ENCODE results near the gene WASF1.
"Not testable (repeated sequence)": the region's sequence is repeated elsewhere in the genome, so short reads cannot be mapped to it uniquely, and the experiment has no call there.

Gene WASF1

GRCh38 chr6:110130362-110130761 lies 49.1 kb downstream of the WASF1 start:
- Mint-ChIP-seq H3K9me3 (peaks cover 0 to 8% of the 10 kb centered on the region in 2 donors), H3K4me1 (peaks cover under 1 to 2% of the 10 kb centered on the region in 2 donors), H3K36me3 (peaks cover 0 to under 1% of the 10 kb centered on the region in 2 donors), H3K27ac (no peak overlapping the region), H3K27me3 (no peaks in the 10 kb centered on the region), H3K4me3 (no peak overlapping the region)
- ATAC-seq (replicated peaks) = no peak
- no peak for DNase-seq

GRCh38 chr6:110128418-110128817 lies 51.1 kb downstream of the WASF1 start:
- H3K27me3 Mint-ChIP-seq = no peaks in the 10 kb centered on the region
- DNase-seq = no peak
- H3K4me3 Mint-ChIP-seq = no peak overlapping the region
- peaks cover 4 to 5% of the 10 kb centered on the region in 2 donors for H3K4me1 Mint-ChIP-seq
- no peak for ATAC-seq (replicated peaks)
- no peak overlapping the region for H3K27ac Mint-ChIP-seq
- peaks cover 0 to 8% of the 10 kb centered on the region in 2 donors for H3K9me3 Mint-ChIP-seq
- H3K36me3 Mint-ChIP-seq = peaks cover 0 to 2% of the 10 kb centered on the region in 2 donors

GRCh38 chr6:110125361-110125760 lies 54.1 kb downstream of the WASF1 start:
- no peaks in the 10 kb centered on the region for H3K27me3 Mint-ChIP-seq
- no peak overlapping the region for H3K4me3 Mint-ChIP-seq
- no peak overlapping the region for H3K27ac Mint-ChIP-seq
- peaks cover 4 to 7% of the 10 kb centered on the region in 2 donors for H3K4me1 Mint-ChIP-seq
- DNase-seq (no peak), ATAC-seq (replicated peaks) (no peak)
- H3K36me3 Mint-ChIP-seq = peaks cover 12 to 13% of the 10 kb centered on the region in 2 donors
- H3K9me3 Mint-ChIP-seq = peaks cover 0 to 4% of the 10 kb centered on the region in 2 donors

GRCh38 chr6:110121655-110122054 lies 57.8 kb downstream of the WASF1 start:
- H3K36me3 Mint-ChIP-seq = peaks cover 26% of the 10 kb centered on the region in 2 donors
- H3K4me3 Mint-ChIP-seq; ATAC-seq (replicated peaks); H3K9me3 Mint-ChIP-seq; H3K27ac Mint-ChIP-seq; DNase-seq; H3K27me3 Mint-ChIP-seq: not testable (repeated sequence)
- peaks cover 18 to 21% of the 10 kb centered on the region in 2 donors for H3K4me1 Mint-ChIP-seq

GRCh38 chr6:110116258-110116657 lies 63.2 kb downstream of the WASF1 start:
- Mint-ChIP-seq H3K9me3 (peaks cover 10% of the 10 kb centered on the region in 2 donors), H3K27ac (no peak overlapping the region), H3K4me1 (peaks cover 14 to 21% of the 10 kb centered on the region in 2 donors), H3K4me3 (no peak overlapping the region), H3K36me3 (peaks cover 29 to 36% of the 10 kb centered on the region in 2 donors), H3K27me3 (no peaks in the 10 kb centered on the region)
- DNase-seq = no peak
- ATAC-seq (replicated peaks) = no peak

GRCh38 chr6:110114004-110114403 lies 65.5 kb downstream of the WASF1 start:
- H3K36me3 Mint-ChIP-seq = peaks cover 23% of the 10 kb centered on the region in 2 donors
- no peaks in the 10 kb centered on the region for H3K27me3 Mint-ChIP-seq
- no peak overlapping the region for H3K27ac Mint-ChIP-seq
- no peak for DNase-seq
- no peak for ATAC-seq (replicated peaks)
- H3K9me3 Mint-ChIP-seq = peaks cover 7 to 10% of the 10 kb centered on the region in 2 donors
- H3K4me3 Mint-ChIP-seq = no peak overlapping the region
- H3K4me1 Mint-ChIP-seq = peaks cover 6 to 10% of the 10 kb centered on the region in 2 donors

- H3K9me3 Mint-ChIP-seq = peaks cover 0 to 2% of the 10 kb centered on the region in 2 donors
- no peak overlapping the region for H3K27ac Mint-ChIP-seq
- H3K36me3 Mint-ChIP-seq = peaks cover 6 to 12% of the 10 kb centered on the region in 2 donors
- H3K4me1 Mint-ChIP-seq = peaks cover 7 to 11% of the 10 kb centered on the region in 2 donors
- ATAC-seq (replicated peaks) = no peak
- no peak for DNase-seq
- no peaks in the 10 kb centered on the region for H3K27me3 Mint-ChIP-seq
- H3K4me3 Mint-ChIP-seq = no peak overlapping the region
Observed at GRCh38 chr6:110105296-110105695, 74.2 kb downstream of the WASF1 start.

- Mint-ChIP-seq H3K27ac (no peak overlapping the region), H3K36me3 (peaks cover 6 to 18% of the 10 kb centered on the region in 2 donors), H3K4me1 (peaks cover 7 to 16% of the 10 kb centered on the region in 2 donors), H3K27me3 (no peaks in the 10 kb centered on the region), H3K9me3 (peaks cover 0 to 2% of the 10 kb centered on the region in 2 donors), H3K4me3 (no peak overlapping the region)
- ATAC-seq (replicated peaks) (no peak), DNase-seq (no peak)
Observed at GRCh38 chr6:110103260-110103659, 76.2 kb downstream of the WASF1 start.

GRCh38 chr6:110102411-110102810 lies 77.1 kb downstream of the WASF1 start:
- Mint-ChIP-seq H3K27ac (no peak overlapping the region), H3K9me3 (peaks cover 0 to 2% of the 10 kb centered on the region in 2 donors), H3K4me1 (peaks cover 7 to 16% of the 10 kb centered on the region in 2 donors), H3K27me3 (no peaks in the 10 kb centered on the region), H3K4me3 (no peak overlapping the region), H3K36me3 (peaks cover 6 to 18% of the 10 kb centered on the region in 2 donors)
- ATAC-seq (replicated peaks) (peak in 1 of 2 donors; percentile 25), DNase-seq (no peak)

- H3K4me3 Mint-ChIP-seq = no peak overlapping the region
- peaks cover 6 to 18% of the 10 kb centered on the region in 2 donors for H3K36me3 Mint-ChIP-seq
- H3K27me3 Mint-ChIP-seq = no peaks in the 10 kb centered on the region
- DNase-seq (peak; percentile 2), ATAC-seq (replicated peaks) (peak; percentile 89 to 91)
- no peak overlapping the region for H3K27ac Mint-ChIP-seq
- peaks cover 7 to 16% of the 10 kb centered on the region in 2 donors for H3K4me1 Mint-ChIP-seq
- H3K9me3 Mint-ChIP-seq = peaks cover 0 to 2% of the 10 kb centered on the region in 2 donors
Observed at GRCh38 chr6:110101885-110102284, 77.6 kb downstream of the WASF1 start.

GRCh38 chr6:110098511-110099116 lies 80.9 kb downstream of the WASF1 start:
- Mint-ChIP-seq H3K27me3 (no peaks in the 10 kb centered on the region), H3K4me1 (peaks cover 7 to 16% of the 10 kb centered on the region in 2 donors), H3K36me3 (peaks cover 6 to 16% of the 10 kb centered on the region in 2 donors), H3K27ac (no peak overlapping the region), H3K9me3 (peaks cover 0 to 2% of the 10 kb centered on the region in 2 donors), H3K4me3 (no peak overlapping the region)
- DNase-seq = no peak
- ATAC-seq (replicated peaks) = no peak

- Mint-ChIP-seq H3K4me3 (no peak overlapping the region), H3K4me1 (peaks cover 7 to 16% of the 10 kb centered on the region in 2 donors), H3K36me3 (peaks cover 6 to 16% of the 10 kb centered on the region in 2 donors), H3K27ac (no peak overlapping the region), H3K9me3 (peaks cover 0 to 2% of the 10 kb centered on the region in 2 donors), H3K27me3 (no peaks in the 10 kb centered on the region)
- ATAC-seq (replicated peaks) (no peak), DNase-seq (no peak)
Observed at GRCh38 chr6:110097443-110097842, 82.0 kb downstream of the WASF1 start.

GRCh38 chr6:110095935-110096334 lies 83.5 kb downstream of the WASF1 start:
- Mint-ChIP-seq H3K27ac (no peak overlapping the region), H3K27me3 (no peaks in the 10 kb centered on the region), H3K4me3 (no peak overlapping the region), H3K4me1 (peaks cover 0 to 6% of the 10 kb centered on the region in 2 donors), H3K9me3 (no peaks in the 10 kb centered on the region), H3K36me3 (peaks cover 0 to 8% of the 10 kb centered on the region in 2 donors)
- ATAC-seq (replicated peaks) (no peak), DNase-seq (no peak)

- peaks cover 0 to 3% of the 10 kb centered on the region in 2 donors for H3K4me1 Mint-ChIP-seq
- DNase-seq = no peak
Observed at GRCh38 chr6:110095101-110095500, 84.4 kb downstream of the WASF1 start.

GRCh38 chr6:110093981-110094380 lies 85.5 kb downstream of the WASF1 start:
- Mint-ChIP-seq H3K36me3 (peaks cover 0 to 3% of the 10 kb centered on the region in 2 donors), H3K9me3 (peaks cover 0 to 2% of the 10 kb centered on the region in 2 donors), H3K27ac (no peak overlapping the region), H3K27me3 (no peaks in the 10 kb centered on the region), H3K4me1 (no peaks in the 10 kb centered on the region), H3K4me3 (no peak overlapping the region)
- DNase-seq (no peak), ATAC-seq (replicated peaks) (no peak)

More at GRCh38 chr6:110095101-110095500, 84.4 kb downstream of the WASF1 start:
- Mint-ChIP-seq H3K4me3 (no peak overlapping the region), H3K9me3 (no peaks in the 10 kb centered on the region), H3K27me3 (no peaks in the 10 kb centered on the region), H3K36me3 (peaks cover 0 to 5% of the 10 kb centered on the region in 2 donors), H3K27ac (no peak overlapping the region)
- no peak for ATAC-seq (replicated peaks)

Measured in stimulated activated naive B cell treated with anti-CD40 and anti-IgM and Interleukin-4, amounts not matched to agents 10 μg/mL and 1 μg/mL and 100 μg/mL, for 72 hours (primary cell).